GM13976 (cell line): ENCODE measurements around the gene SH3TC2.

Experiments used
- DNase-seq: peaks from one replicate; pipeline ENCODE4 v3.0.0; 2012; ENCODE audit warnings: low spot score
- in situ Hi-C: fragments of 300-500 bp; cut with MboI; formaldehyde crosslinking; loops from one replicate; pipeline ENCODE4 v1.12.0; 2022; ENCODE audit warnings: low sequenced_read_pairs, mixed read lengths, inconsistent platforms; ENCODE audit not compliant: unreplicated experiment
- TF ChIP-seq, protein P1 (sequence below): IDR thresholded peaks from 2 replicates; pipeline ENCODE4 v1.5.1; 2012; ENCODE audit warnings: borderline replicate concordance, mild to moderate bottlenecking; ENCODE audit not compliant: insufficient read depth; ENCODE audit errors: extremely low read depth, missing control alignments, control extremely low read depth

SH3TC2 gene

DNA sequence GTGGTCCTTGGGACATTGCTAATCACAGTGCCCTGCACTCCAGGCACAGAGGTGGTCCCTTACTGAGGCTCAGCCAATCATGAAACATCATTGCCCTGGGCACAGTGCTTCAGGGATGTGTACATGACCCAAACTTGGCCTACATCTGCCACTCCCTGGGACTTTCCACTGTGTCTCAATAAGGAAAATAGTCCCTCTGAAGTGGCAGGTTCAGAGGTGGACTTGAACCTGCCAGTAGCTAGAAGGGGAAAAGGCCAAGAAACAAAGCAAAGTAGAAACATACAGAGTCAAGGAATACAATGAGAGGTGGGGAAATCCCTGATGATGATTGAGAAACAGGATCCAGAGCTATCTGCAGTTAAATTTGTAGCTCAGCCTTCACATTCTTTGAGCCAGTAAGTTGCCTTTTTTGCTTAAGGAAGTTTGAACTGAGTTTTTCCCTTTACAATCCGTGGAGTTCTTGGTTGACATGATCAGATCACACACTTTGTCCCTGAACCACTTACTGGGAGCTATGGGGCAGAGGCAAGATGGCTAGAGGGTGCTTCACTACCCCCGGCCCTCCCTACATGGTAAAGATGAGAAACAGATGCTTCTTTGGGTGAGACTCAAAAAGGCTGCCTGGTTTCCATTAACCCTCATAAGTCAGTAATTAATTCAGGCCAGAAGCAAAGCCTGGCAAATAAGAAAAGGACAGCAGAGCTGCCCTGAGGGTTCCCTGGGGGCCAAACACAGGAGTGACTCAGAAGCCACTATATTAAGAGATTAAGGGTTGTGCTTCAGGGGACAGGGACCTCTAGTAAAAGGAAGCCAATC lies 57.6 kb downstream of the SH3TC2 start:
- DNase-seq: no peak
- in situ Hi-C loops: no loop called here
- TF ChIP-seq, protein P1, sequence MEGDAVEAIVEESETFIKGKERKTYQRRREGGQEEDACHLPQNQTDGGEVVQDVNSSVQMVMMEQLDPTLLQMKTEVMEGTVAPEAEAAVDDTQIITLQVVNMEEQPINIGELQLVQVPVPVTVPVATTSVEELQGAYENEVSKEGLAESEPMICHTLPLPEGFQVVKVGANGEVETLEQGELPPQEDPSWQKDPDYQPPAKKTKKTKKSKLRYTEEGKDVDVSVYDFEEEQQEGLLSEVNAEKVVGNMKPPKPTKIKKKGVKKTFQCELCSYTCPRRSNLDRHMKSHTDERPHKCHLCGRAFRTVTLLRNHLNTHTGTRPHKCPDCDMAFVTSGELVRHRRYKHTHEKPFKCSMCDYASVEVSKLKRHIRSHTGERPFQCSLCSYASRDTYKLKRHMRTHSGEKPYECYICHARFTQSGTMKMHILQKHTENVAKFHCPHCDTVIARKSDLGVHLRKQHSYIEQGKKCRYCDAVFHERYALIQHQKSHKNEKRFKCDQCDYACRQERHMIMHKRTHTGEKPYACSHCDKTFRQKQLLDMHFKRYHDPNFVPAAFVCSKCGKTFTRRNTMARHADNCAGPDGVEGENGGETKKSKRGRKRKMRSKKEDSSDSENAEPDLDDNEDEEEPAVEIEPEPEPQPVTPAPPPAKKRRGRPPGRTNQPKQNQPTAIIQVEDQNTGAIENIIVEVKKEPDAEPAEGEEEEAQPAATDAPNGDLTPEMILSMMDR: no peak

DNA sequence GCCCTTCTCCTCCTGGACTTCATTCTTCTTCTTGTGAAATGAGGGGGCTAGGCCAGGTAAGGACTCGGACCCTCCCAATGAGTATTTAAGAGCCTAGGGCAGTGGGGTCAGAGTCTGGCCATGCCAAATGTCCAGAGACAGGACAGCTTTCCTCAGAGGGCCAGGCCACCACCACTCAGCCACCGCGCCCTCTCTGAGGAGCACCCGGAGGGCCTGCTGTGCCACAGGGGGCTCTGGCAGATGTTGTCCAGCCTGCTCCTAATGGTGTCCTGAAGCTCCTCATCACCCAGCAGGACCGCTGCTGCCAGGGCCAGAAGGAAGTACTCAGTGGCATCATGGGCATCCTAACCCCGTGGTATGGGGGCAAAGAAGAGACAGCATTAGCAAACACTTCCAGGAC lies 58.3 kb downstream of the SH3TC2 start:
- DNase-seq: no peak
- TF ChIP-seq, protein P1: no peak
- in situ Hi-C loops: no loop called here

DNA sequence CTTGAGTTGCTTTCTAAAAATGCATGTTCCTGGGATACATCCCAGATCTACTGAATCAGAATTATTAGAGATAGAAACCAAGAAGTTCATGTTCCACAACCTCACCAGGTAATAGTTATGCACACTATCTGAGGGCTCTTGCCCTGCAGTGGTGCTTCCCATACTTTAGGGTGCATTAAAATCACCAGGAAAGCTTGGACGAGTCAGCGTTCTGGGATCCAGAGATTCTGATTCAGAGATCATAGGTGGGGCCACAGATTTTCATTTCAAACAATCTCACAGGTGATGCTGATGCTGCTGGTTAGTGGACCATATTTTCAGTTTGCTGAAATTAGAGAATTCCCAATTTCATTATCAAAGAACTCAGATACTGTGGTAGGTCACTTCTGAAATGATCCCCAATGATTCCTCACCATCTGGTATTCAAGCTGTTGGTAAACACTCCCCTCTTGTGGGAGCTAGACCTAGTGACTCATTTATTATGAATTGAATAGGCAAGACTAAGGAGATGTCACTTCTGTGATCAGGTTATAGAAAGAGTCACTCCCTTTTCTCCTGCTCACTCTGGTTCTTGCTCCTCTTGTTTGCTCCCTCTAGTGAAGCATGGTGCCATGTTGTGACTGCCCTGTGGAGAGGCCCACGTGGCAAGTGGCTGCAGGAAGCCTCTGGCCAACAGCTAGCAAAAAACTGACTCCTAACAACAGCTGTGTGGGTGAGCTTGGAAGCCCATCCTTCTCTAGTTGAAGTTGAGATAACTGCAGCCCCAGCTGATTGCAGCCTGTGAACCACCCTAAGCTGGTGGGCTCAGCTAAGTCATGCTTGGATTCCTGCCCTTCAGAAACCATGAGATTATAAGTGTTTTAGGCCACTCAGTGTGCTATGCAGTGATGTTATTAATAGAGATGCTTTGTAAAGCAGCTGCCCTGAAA lies 59.8 kb downstream of the SH3TC2 start:
- DNase-seq: no peak
- TF ChIP-seq, protein P1: no peak
- in situ Hi-C loops: no loop called here

DNA sequence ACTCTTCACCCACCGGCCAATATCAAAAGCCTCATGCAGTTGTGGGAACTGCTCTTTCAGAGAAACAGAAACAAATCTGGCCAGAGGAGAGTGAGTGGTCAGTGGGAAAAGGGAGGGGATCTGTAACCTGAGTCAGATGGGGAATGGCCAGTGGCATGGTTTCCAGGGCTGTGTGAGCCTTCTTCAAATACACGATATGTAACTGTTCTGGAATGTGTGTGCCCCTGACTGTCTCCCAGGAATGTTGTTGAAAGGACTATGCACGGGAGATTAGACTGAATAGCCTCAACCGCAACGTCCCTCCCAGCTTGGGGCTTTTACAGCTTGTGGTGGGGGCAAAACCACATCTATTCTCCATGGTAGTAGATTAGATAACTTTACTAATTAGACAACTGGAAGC lies 60.8 kb downstream of the SH3TC2 start:
- TF ChIP-seq, protein P1: no peak
- DNase-seq: no peak
- in situ Hi-C loops: no loop called here

DNA sequence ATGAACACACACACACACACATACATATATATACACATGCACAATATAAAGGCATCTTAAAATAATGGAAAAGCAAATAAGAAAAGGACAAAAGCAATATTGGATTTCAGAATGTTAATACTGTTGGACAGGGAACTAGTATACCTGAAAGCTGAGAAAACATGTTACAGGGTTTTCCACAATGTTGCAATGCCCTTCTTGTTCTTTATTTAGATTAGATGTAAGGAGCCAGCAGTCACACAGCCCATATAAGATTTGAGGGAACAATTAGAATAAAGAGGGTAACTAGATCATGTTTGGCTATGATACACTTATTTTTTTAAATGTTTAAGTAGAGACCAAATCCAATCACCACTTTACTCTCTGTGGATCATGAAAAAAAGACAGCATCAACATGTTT lies 61.7 kb downstream of the SH3TC2 start:
- in situ Hi-C loops: no loop called here
- no peak for DNase-seq
- TF ChIP-seq, protein P1: no peak

DNA sequence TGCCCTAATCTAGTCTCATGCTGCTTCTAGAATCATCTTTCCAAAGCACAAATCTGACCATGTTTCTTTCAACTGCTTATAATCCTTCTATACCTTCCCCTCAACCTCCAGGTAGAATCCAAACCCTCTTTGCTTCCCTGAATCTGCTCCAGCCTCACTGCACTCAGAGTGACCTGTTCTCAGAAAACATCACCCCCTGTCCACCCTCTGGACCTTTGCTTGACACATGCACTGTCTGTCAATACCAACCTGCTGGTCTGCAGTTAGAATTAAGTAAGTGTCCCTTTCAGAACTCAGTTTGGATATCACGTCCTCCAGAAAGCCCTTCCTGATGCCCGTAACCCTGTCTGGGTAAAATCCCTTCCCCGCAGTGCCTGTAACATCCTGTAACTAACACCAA lies 63.1 kb downstream of the SH3TC2 start:
- in situ Hi-C loops: no loop called here
- DNase-seq: no peak
- TF ChIP-seq, protein P1: no peak
